Upper lobe of left lung (tissue), 6 donors: ENCODE measurements around the gene KLHDC3. TPM values are rescaled to one million over a fixed set of nuclear protein-coding genes. Genes with fewer than 3 reads are reported as not detected.
A peak's percentile ranks its signal among the peaks of the same experiment; 100 is the strongest.

Experiments
- ATAC-seq, 2 donors: fragments of 200-7000 bp; cut with Tn5 transposase; one replicate each; pipeline ENCODE4 v1.9.1; 2022; ENCODE audit warnings: mild to moderate bottlenecking in 2 of 2, moderate library complexity in 2 of 2; ENCODE audit not compliant: low FRiP score in 2 of 2
- DNase-seq, 2 donors: peaks; one replicate each; pipeline ENCODE4 v3.0.0-alpha.2; 2019 to 2020
- H3K27ac ChIP-seq, 4 donors: fragments of 200-600 bp; sonication (generic); one replicate each; pipeline ENCODE4 v1.5.1; 2016 to 2019
- H3K27me3 ChIP-seq, 4 donors: fragments of 200-600 bp; sonication (generic); one replicate each; pipeline ENCODE4 v1.5.1; 2017 to 2019
- H3K36me3 ChIP-seq, 4 donors: fragments of 200-600 bp; sonication (generic); one replicate each; pipeline ENCODE4 v1.5.1; 2016 to 2019
- H3K4me1 ChIP-seq, 4 donors: fragments of 200-600 bp; sonication (generic); one replicate each; pipeline ENCODE4 v1.5.1; 2018 to 2019
- H3K4me3 ChIP-seq, 4 donors: fragments of 200-600 bp; sonication (generic); one replicate each; pipeline ENCODE4 v1.5.1; 2017 to 2019; ENCODE audit warnings: mild to moderate bottlenecking in 2 of 4, moderate library complexity in 1 of 4
- H3K9me3 ChIP-seq, 4 donors: fragments of 200-600 bp; sonication (generic); one replicate each; pipeline ENCODE4 v1.5.1; 2018 to 2019
- CTCF ChIP-seq, 6 experiments: fragments of 450-650 bp in 4 of 6; fragments of 200-600 bp in 2 of 6; sonication (generic) in 2 of 6; IDR thresholded peaks; one replicate each; pipeline ENCODE4 v1.5.1; 2016 to 2019; ENCODE audit warnings: antibody characterized with exemption in 6 of 6
- EP300 ChIP-seq, 4 donors: sonication (generic); formaldehyde crosslinking; IDR thresholded peaks; one replicate each; pipeline ENCODE4 v1.5.1; 2017; ENCODE audit warnings: antibody characterized with exemption in 4 of 4, control low read depth in 2 of 4
- POLR2A ChIP-seq, 4 donors: fragments of 450-650 bp; IDR thresholded peaks; one replicate each; pipeline ENCODE4 v1.5.1; 2016 to 2017; ENCODE audit warnings: antibody characterized with exemption in 4 of 4, mild to moderate bottlenecking in 2 of 4
- POLR2AphosphoS5 ChIP-seq, 2 donors: sonication (generic); formaldehyde crosslinking; IDR thresholded peaks; one replicate each; pipeline ENCODE4 v1.5.1; 2017; ENCODE audit warnings: antibody characterized with exemption in 2 of 2
- WGBS, 2 donors: methylation state at CpG; one replicate each; pipeline ENCODE4 v1.1.5; 2017 to 2018; 5-methylcytosine and 5-hydroxymethylcytosine counted together
- total RNA-seq, 6 donors: library from RNA; depleted of rRNA in 4 of 6; stranded (reverse); fragments of >200 nt in 4 of 6; gene quantifications; one replicate each; pipeline versions ENCODE4 v1.1.0 to v1.2.1, GENCODE V29; 2016 to 2021
- donor health status: DM: no; HTN: no; CAD: no; lungs with moderate emphysema.
- donor health status: DM: no; HTN: yes; CAD: no; lungs with severe emphysema.

KLHDC3 gene
- total RNA-seq, 6 donors from 2014 or later: 36.7 to 74.0 (median 59.3) TPM

- H3K36me3 ChIP-seq: peaks cover 18 to 44% (median 27%) of the 10 kb centered on the region in 4 donors
- H3K4me1 ChIP-seq: peaks cover 40 to 49% (median 42%) of the 10 kb centered on the region in 4 donors
- no peak for TF ChIP-seq CTCF (IDR thresholded peaks at IDR 0.05)
- ATAC-seq (no peak), DNase-seq (no peak)
- no peaks in the 10 kb centered on the region for H3K9me3 ChIP-seq
- 89 to 90% methylated on average over 3 of the region's 3 CpGs for WGBS, 2 donors
- no peak overlapping the region for H3K4me3 ChIP-seq
- H3K27ac ChIP-seq: peak overlapping the region in 2 of 4 donors; percentile 88 to 89
- H3K27me3 ChIP-seq: no peaks in the 10 kb centered on the region
Observed at GRCh38 chr6:43020052-43020705, 6.1 kb downstream of the KLHDC3 start.

GRCh38 chr6:43020847-43021246, 6.8 kb downstream of the KLHDC3 start:
- peak overlapping the region in 3 of 4 donors; percentile 68 to 100 (median 79) for H3K4me3 ChIP-seq
- H3K27ac ChIP-seq: peak overlapping the region; percentile 85 to 90 (median 88)
- no peaks in the 10 kb centered on the region for H3K27me3 ChIP-seq
- no peaks in the 10 kb centered on the region for H3K9me3 ChIP-seq
- ATAC-seq (peak in 1 of 2 donors; percentile 4), DNase-seq (no peak)
- H3K4me1 ChIP-seq: peaks cover 35 to 43% (median 35%) of the 10 kb centered on the region in 4 donors
- WGBS, 2 donors: 62 to 72% methylated on average over 5 of the region's 5 CpGs
- peaks cover 20 to 50% (median 33%) of the 10 kb centered on the region in 4 donors for H3K36me3 ChIP-seq
- no peak for TF ChIP-seq POLR2AphosphoS5 (IDR thresholded peaks at IDR 0.05)
- TF ChIP-seq CTCF (IDR thresholded peaks at IDR 0.05): no peak
- no peak for TF ChIP-seq EP300 (IDR thresholded peaks at IDR 0.05)
- no peak for TF ChIP-seq POLR2A (IDR thresholded peaks at IDR 0.05)

GRCh38 chr6:43021270-43022047, 7.4 kb downstream of the KLHDC3 start, which contains the start of gene RRP36:
RRP36 (plus strand) TSS chr6:43021623; CDS start chr6:43021655, 32 bp downstream.
- WGBS, 2 donors: 1% methylated on average over 22 to 52 of the region's 56 CpGs

GRCh38 chr6:43024436-43024835, 10.4 kb downstream of the KLHDC3 start:
- DNase-seq (no peak), ATAC-seq (no peak)
- H3K27ac ChIP-seq: no peak overlapping the region
- WGBS, 2 donors: 89 to 98% methylated on average over 2 of the region's 2 CpGs
- peaks cover 37 to 61% (median 52%) of the 10 kb centered on the region in 4 donors for H3K36me3 ChIP-seq
- no peaks in the 10 kb centered on the region for H3K27me3 ChIP-seq
- TF ChIP-seq POLR2A (IDR thresholded peaks at IDR 0.05) (no peak), EP300 (IDR thresholded peaks at IDR 0.05) (no peak), POLR2AphosphoS5 (IDR thresholded peaks at IDR 0.05) (no peak), CTCF (IDR thresholded peaks at IDR 0.05) (no peak)
- no peak overlapping the region for H3K4me3 ChIP-seq
- no peaks in the 10 kb centered on the region for H3K9me3 ChIP-seq
- H3K4me1 ChIP-seq: peaks cover 18 to 25% (median 21%) of the 10 kb centered on the region in 4 donors

More at GRCh38 chr6:43021270-43022047, 7.4 kb downstream of the KLHDC3 start, which contains the start of gene RRP36:
- TF ChIP-seq EP300 (IDR thresholded peaks at IDR 0.05) (no peak), CTCF (IDR thresholded peaks at IDR 0.05) (no peak), POLR2A (IDR thresholded peaks at IDR 0.05) (peak in 2 of 4 donors; percentile 54 to 64), POLR2AphosphoS5 (IDR thresholded peaks at IDR 0.05) (peak in 1 of 2 donors; percentile 63)
- Histone ChIP-seq H3K4me1 (peaks cover 28 to 37% (median 29%) of the 10 kb centered on the region in 4 donors), H3K4me3 (peak within 1 kb of the TSS; percentile 68 to 100 (median 84)), H3K27me3 (no peaks in the 10 kb centered on the region), H3K27ac (peak within 1 kb of the TSS; percentile 85 to 90 (median 88)), H3K36me3 (peaks cover 26 to 56% (median 39%) of the 10 kb centered on the region in 4 donors), H3K9me3 (no peaks in the 10 kb centered on the region)
- ATAC-seq: peak; percentile 90 to 96
- DNase-seq: peak; percentile 80 to 95
